IgD-negative memory B cell (primary cell): ENCODE measurements around the gene ACVR1B. TPM values are rescaled to one million over a fixed set of nuclear protein-coding genes. Genes with fewer than 3 reads are reported as not detected.

Source experiments
- H3K27ac Mint-ChIP-seq, 3 donors: one replicate each; pipeline ENCODE4 v1.8.0; 2020 to 2022; ENCODE audit warnings: mild to moderate bottlenecking in 3 of 3, mixed read lengths in 3 of 3, moderate library complexity in 1 of 3
- H3K27me3 Mint-ChIP-seq: one replicate; pipeline ENCODE4 v1.8.0; 2021; ENCODE audit warnings: mixed read lengths
- H3K36me3 Mint-ChIP-seq: one replicate; pipeline ENCODE4 v1.8.0; 2020; ENCODE audit warnings: mild to moderate bottlenecking, mixed read lengths
- H3K4me1 Mint-ChIP-seq, 3 donors: one replicate each; pipeline ENCODE4 v1.8.0; 2020 to 2022; ENCODE audit warnings: mixed read lengths in 3 of 3, mild to moderate bottlenecking in 1 of 3
- H3K4me3 Mint-ChIP-seq, 4 donors: one replicate each; pipeline ENCODE4 v1.8.0; 2020 to 2022; ENCODE audit warnings: mild to moderate bottlenecking in 4 of 4, mixed read lengths in 4 of 4, moderate library complexity in 3 of 4
- H3K9me3 Mint-ChIP-seq, 3 donors: one replicate each; pipeline ENCODE4 v1.8.0; 2020 to 2021; ENCODE audit warnings: mixed read lengths in 3 of 3, mild to moderate bottlenecking in 1 of 3
- polyA plus RNA-seq: library from polyadenylated mRNA; unstranded; fragments of 300-500 nt; fragmentation: Illumina TruSeq; gene quantifications from one replicate; pipeline ENCODE4 v1.2.3, GENCODE V29; 2021

Gene ACVR1B
- polyA plus RNA-seq, 1 donor from 2014 or later, result 0.90 TPM

GRCh38 chr12:52006726-52007157 lies 55.2 kb downstream of the ACVR1B start, which contains the start of gene TAMALIN:
TAMALIN (plus strand) TSS chr12:52006946; CDS start chr12:52007020, 74 bp downstream.
- peak within 1 kb of the TSS; percentile 88 to 99 (median 97) for H3K27ac Mint-ChIP-seq
- no peaks in the 10 kb centered on the region for H3K9me3 Mint-ChIP-seq
- peak within 1 kb of the TSS; percentile 69 to 98 (median 95) for H3K4me3 Mint-ChIP-seq
- peaks cover 4% of the 10 kb centered on the region for H3K36me3 Mint-ChIP-seq
- H3K27me3 Mint-ChIP-seq, result peaks cover 4% of the 10 kb centered on the region
- H3K4me1 Mint-ChIP-seq, result peaks cover 14 to 19% (median 14%) of the 10 kb centered on the region in 3 donors

DNA sequence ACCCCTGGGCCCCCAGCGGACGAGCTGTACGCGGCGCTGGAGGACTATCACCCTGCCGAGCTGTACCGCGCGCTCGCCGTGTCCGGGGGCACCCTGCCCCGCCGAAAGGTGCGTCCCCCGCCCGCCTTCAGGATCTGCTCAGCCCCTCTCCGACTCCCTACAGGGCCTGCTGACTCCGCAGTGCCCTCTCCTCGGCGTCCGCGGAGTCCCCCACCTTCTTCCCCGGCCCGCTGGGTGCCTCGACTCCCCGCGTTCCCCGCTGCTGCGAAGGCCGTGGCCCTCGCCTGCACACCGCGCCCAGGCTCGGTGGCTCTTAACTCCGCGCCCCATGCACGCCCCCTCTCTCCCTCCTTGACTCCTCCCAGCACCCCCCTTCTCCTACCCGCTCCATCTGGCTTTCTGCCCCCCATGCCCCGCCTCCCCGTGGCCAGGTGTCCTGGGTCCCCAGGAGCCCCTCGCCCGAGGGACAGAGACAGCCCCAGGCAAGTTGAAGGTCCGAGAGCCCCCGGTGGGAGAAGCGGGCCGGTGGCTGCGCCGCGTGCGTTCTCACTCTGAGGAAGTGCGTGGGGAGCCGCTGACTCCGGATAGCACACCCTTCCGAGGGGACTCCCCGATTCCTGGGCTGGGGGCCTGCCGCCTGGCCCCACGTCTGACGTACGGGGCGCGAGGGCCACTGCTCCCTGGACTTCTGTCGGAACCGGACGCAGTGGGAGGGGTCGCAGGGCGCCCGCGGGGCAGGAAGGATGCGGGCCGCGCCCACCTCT lies 55.8 kb downstream of the ACVR1B start:
- Mint-ChIP-seq H3K27ac (peak overlapping the region; percentile 88 to 99 (median 97)), H3K27me3 (peaks cover 4% of the 10 kb centered on the region), H3K4me1 (peaks cover 14 to 19% (median 14%) of the 10 kb centered on the region in 3 donors), H3K9me3 (no peaks in the 10 kb centered on the region), H3K36me3 (peaks cover 4% of the 10 kb centered on the region), H3K4me3 (peak overlapping the region; percentile 69 to 98 (median 95))

DNA sequence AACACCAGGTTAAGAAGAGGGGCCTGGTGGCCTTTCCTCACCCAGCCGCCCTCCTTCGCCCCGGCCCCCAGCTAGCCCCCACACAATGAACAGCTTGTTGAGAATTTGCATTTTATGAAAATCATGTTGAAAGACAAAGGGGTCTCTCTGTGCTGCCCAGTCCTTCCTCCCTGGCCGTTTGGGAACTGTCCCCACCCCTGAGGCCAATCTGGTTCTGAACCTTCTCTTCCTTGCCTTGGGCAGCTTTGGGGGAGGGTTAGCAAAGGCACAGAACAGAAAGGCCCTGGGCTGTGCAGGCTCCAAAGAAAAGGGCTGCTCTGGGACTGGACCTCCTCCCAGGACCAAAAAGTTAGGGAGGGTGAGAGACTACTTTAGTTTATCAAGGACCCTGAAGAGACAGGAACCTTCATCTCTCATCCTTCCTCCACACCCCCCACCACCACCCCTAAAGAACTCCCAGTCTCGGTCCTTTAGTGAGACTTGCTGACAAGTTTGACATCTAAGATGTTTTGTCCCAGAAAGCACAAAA lies 56.5 kb downstream of the ACVR1B start:
- Mint-ChIP-seq H3K4me3 (peak overlapping the region; percentile 69 to 98 (median 95)), H3K27ac (peak overlapping the region; percentile 88 to 99 (median 97)), H3K9me3 (no peaks in the 10 kb centered on the region), H3K4me1 (peaks cover 14 to 19% (median 14%) of the 10 kb centered on the region in 3 donors), H3K27me3 (peaks cover 4% of the 10 kb centered on the region), H3K36me3 (peaks cover 4% of the 10 kb centered on the region)

DNA sequence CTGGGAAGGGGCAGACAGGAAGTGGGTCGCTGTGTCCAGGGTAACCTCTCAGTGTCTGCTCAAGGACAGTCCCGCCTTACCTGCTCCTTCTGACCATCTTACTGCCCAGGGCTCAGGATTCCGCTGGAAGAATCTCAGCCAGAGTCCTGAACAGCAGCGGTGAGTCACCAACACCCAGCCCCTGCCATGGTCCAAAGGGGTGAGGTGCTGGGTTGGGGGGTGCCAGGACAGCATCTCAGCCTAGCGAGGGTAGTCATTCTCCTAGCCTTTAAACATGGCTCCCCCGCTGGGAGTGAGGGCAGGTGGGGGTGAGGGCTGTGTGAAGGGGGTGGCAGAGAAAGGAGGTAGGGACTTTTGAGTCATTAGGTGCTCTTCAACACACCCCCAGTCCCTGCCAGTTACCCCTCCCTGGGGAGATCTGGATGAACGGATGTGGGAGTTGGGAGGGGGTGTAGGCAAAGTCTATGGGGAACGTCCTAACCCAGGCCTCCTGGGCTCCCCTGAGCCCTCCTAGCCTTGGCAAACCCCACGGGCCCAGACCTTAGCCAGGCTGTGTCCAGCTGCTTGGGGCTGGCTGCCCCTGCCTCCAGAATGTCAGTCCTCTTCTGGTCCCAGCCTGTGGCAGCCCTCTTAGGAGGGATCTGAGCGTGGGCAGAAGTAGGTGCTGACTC lies 57.7 kb downstream of the ACVR1B start:
- Mint-ChIP-seq H3K9me3 (no peaks in the 10 kb centered on the region), H3K27me3 (peaks cover 4% of the 10 kb centered on the region), H3K36me3 (peaks cover 4% of the 10 kb centered on the region), H3K27ac (peak overlapping the region; percentile 31 to 88 (median 85)), H3K4me1 (peaks cover 14 to 19% (median 19%) of the 10 kb centered on the region in 3 donors), H3K4me3 (peak overlapping the region in 3 of 4 donors; percentile 51 to 98 (median 69))

DNA sequence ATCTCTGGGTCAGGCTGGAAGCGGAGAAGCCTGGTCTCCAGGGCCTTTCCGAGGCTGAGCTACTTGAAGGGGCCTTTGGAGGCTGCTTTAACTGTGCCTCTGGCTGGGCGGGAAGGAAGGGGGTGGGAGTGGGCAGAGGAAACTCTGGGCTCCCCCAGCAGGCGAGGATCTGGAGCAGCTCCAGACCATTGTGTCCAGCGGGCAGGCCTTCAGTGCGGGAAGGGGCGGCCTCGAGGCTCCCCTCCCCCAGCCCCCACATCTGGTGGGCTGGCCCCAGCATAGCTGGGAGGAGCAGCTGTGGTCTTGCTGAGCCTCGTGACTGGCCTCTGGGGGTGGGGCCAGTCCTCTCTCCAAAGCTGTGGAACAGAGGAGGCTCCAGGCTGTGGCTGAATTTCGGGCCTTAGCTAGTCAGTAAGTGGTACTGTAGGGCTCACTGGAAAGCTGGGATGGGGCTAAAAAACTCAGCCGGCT lies 58.7 kb downstream of the ACVR1B start:
- H3K4me3 Mint-ChIP-seq, result peak overlapping the region in 1 of 4 donors; percentile 69
- no peaks in the 10 kb centered on the region for H3K9me3 Mint-ChIP-seq
- H3K36me3 Mint-ChIP-seq, result peaks cover 4% of the 10 kb centered on the region
- H3K4me1 Mint-ChIP-seq, result peaks cover 12 to 21% (median 17%) of the 10 kb centered on the region in 3 donors
- H3K27me3 Mint-ChIP-seq, result peaks cover 4% of the 10 kb centered on the region
- peak overlapping the region; percentile 62 to 88 (median 80) for H3K27ac Mint-ChIP-seq

GRCh38 chr12:52010692-52011601 lies 59.4 kb downstream of the ACVR1B start:
- Mint-ChIP-seq H3K27ac (peak overlapping the region in 2 of 3 donors; percentile 74 to 88), H3K9me3 (no peaks in the 10 kb centered on the region), H3K4me3 (peak overlapping the region in 1 of 4 donors; percentile 69), H3K27me3 (peaks cover 2% of the 10 kb centered on the region), H3K4me1 (peaks cover 5 to 16% (median 12%) of the 10 kb centered on the region in 3 donors), H3K36me3 (peaks cover 4% of the 10 kb centered on the region)

GRCh38 chr12:52011602-52012214 lies 60.2 kb downstream of the ACVR1B start:
- Mint-ChIP-seq H3K4me3 (peak overlapping the region in 1 of 4 donors; percentile 69), H3K4me1 (peaks cover 6 to 18% (median 13%) of the 10 kb centered on the region in 3 donors), H3K9me3 (no peaks in the 10 kb centered on the region), H3K36me3 (peaks cover 7% of the 10 kb centered on the region), H3K27ac (peak overlapping the region in 2 of 3 donors; percentile 79 to 88), H3K27me3 (peaks cover 2% of the 10 kb centered on the region)

GRCh38 chr12:52013626-52014310 lies 62.3 kb downstream of the ACVR1B start:
- Mint-ChIP-seq H3K9me3 (no peaks in the 10 kb centered on the region), H3K27ac (peak overlapping the region; percentile 39 to 88 (median 83)), H3K27me3 (no peaks in the 10 kb centered on the region), H3K4me1 (peaks cover 7 to 21% (median 10%) of the 10 kb centered on the region in 3 donors), H3K4me3 (peak overlapping the region; percentile 8 to 69 (median 33)), H3K36me3 (peaks cover 5% of the 10 kb centered on the region)

- H3K9me3 Mint-ChIP-seq, result no peaks in the 10 kb centered on the region
- peaks cover 5% of the 10 kb centered on the region for H3K36me3 Mint-ChIP-seq
- H3K4me1 Mint-ChIP-seq, result peaks cover 4 to 21% (median 10%) of the 10 kb centered on the region in 3 donors
- no peaks in the 10 kb centered on the region for H3K27me3 Mint-ChIP-seq
- H3K27ac Mint-ChIP-seq, result peak overlapping the region; percentile 39 to 88 (median 83)
- peak overlapping the region in 1 of 4 donors; percentile 69 for H3K4me3 Mint-ChIP-seq
Measured at GRCh38 chr12:52014567-52015530, 63.4 kb downstream of the ACVR1B start.

- no peaks in the 10 kb centered on the region for H3K9me3 Mint-ChIP-seq
- peak overlapping the region; percentile 77 to 95 (median 80) for H3K27ac Mint-ChIP-seq
- no peaks in the 10 kb centered on the region for H3K27me3 Mint-ChIP-seq
- H3K4me3 Mint-ChIP-seq, result peak overlapping the region in 2 of 4 donors; percentile 45 to 65
- H3K36me3 Mint-ChIP-seq, result peaks cover 5% of the 10 kb centered on the region
- peaks cover 9 to 28% (median 12%) of the 10 kb centered on the region in 3 donors for H3K4me1 Mint-ChIP-seq
Measured at GRCh38 chr12:52015532-52016041, 64.1 kb downstream of the ACVR1B start.

GRCh38 chr12:52018433-52019112 lies 67.1 kb downstream of the ACVR1B start:
- Mint-ChIP-seq H3K4me3 (peak overlapping the region in 1 of 4 donors; percentile 45), H3K27ac (peak overlapping the region; percentile 16 to 77 (median 63)), H3K4me1 (peaks cover 14 to 29% (median 20%) of the 10 kb centered on the region in 3 donors), H3K9me3 (no peaks in the 10 kb centered on the region), H3K36me3 (peaks cover 3% of the 10 kb centered on the region), H3K27me3 (no peaks in the 10 kb centered on the region)
